ENCODE data around the gene HPGD.

- TF ChIP-seq CTCF (IDR thresholded peaks at IDR 0.05; ENCODE audit: low read length) = no peak
- no peak for TF ChIP-seq EZH2 (IDR thresholded peaks at IDR 0.05; ENCODE audit: borderline replicate concordance, low read length)
These were observed 1.6 kb downstream of the HPGD start for GRCh38 chr4:174520660-174521059.
